GM21515 (cell line): ENCODE data around the gene COX7A2L.
"Not testable (repeated sequence)": the region's sequence is repeated elsewhere in the genome, so short reads cannot be mapped to it uniquely, and the experiment has no call there.

Source experiments
- ATAC-seq: cut with Tn5 transposase; IDR thresholded peaks from one replicate; pipeline ENCODE4 v1.9.1; 2021; ENCODE audit not compliant: unreplicated experiment

COX7A2L gene

GRCh38 chr2:42340045-42340937, 20.7 kb downstream of the COX7A2L start:
- ATAC-seq = no peak

- ATAC-seq = no peak
Measured at GRCh38 chr2:42339191-42339912, 21.7 kb downstream of the COX7A2L start.

- ATAC-seq = no peak
Measured at GRCh38 chr2:42338567-42339190, 22.3 kb downstream of the COX7A2L start.

GRCh38 chr2:42337846-42338566, 23.0 kb downstream of the COX7A2L start:
- no peak for ATAC-seq

DNA sequence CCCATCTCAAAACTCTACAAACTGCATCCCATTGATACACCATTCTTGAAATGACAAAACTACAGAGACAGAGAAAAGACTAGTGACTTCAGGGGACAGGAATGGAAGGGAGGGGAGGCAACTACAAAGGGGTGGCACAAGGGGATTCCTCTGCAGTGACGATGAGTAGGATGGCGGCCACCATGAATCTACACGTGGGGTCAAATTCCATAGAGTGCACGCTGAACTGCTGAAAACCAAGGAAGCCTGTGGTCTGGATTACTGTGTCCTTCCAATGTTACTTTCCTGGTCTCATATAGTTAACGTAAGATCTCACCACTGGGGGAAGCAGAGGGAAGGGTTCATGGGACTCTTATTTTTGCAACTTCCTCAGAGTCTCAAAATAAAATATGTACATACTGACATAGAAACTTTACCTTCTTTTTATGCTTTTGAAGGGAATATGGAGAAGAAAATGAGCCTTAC, 23.6 kb downstream of the COX7A2L start:
- no peak for ATAC-seq

DNA sequence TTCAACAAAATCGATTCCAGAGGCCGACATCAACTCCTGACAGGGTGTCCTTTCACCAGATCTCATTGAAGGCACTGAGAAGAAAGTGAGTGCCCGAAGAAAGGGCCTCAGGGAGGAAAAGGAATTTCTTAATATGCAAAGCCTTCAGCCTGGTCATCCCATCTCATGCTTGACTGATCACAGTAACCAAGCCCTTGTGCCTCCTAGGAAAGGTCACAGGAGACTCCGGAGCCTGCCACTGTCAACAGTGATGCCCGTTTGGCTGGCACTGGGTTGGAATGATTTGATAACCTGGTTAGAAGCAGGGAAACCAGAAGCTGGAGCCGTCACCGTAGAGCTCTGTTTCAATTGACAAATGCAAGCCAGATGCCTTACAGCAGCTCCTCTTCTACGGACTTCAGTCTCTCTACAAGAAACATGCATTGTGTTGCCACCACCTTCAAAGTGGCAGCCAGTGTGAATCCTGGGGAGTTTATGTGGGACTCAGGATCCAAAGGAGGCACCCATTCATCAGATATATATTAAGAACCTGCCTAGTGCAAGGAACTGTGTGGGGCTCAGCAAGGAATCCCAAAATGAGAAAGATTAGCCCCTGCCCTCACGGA, 24.6 kb downstream of the COX7A2L start:
- ATAC-seq = no peak

GRCh38 chr2:42335514-42336104, 25.4 kb downstream of the COX7A2L start:
- ATAC-seq = no peak

DNA sequence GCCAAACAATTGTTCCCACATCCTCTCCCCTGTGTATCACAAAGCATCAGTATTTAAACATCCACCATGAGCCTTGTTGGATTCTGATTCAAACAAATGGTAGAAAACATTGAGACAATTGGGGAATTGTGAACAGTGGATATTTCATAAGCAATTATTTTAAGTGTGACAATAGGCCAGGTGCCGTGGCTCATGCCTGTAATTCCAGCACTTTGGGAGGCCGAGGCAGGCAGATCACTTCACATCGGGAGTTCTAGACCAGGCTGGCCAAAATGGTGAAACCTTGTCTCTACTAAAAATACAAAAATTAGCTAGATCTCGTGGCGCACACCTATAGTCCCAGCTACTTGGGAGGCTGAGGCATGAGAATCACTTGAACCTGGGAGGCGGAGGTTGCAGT, 26.2 kb downstream of the COX7A2L start:
- not testable (repeated sequence) for ATAC-seq

DNA sequence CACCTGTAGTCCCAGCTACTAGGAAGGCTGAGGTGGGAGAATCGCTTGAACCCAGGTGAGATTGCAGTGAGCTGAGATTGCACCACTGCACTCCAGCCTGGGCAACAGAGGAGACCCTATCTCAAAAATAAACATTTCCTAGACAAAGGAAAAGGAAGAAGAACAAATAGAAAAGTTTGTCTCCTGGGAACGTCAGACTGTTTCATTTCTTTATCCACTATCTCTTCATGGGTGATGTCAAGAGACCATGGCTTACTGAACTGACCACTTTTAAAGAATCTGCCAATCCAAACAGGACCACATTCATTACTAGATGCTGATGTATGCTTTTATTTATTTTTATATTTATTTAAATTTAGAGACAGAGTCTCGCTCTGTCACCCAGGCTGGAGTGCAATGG, 26.8 kb downstream of the COX7A2L start:
- ATAC-seq = no peak

GRCh38 chr2:42333579-42333978, 27.4 kb downstream of the COX7A2L start:
- no peak for ATAC-seq

DNA sequence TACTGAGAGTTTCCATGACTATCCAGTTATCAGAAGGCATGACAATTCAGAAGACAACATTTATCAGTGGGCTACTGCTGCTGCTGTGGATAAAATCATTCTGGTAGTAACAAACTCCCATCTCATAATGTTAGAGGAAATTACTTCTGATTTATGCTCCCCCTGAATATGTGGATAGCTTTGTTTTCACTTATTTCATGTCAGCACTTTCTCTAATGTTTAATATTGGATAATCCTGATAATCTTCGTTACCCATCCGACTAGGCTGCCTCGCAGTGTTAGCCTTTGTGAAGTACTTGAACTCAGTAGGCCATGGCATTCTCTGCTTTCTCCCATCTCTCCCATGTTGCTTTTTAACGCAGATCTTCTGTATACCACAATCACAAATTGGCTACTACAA, 28.4 kb downstream of the COX7A2L start:
- no peak for ATAC-seq

DNA sequence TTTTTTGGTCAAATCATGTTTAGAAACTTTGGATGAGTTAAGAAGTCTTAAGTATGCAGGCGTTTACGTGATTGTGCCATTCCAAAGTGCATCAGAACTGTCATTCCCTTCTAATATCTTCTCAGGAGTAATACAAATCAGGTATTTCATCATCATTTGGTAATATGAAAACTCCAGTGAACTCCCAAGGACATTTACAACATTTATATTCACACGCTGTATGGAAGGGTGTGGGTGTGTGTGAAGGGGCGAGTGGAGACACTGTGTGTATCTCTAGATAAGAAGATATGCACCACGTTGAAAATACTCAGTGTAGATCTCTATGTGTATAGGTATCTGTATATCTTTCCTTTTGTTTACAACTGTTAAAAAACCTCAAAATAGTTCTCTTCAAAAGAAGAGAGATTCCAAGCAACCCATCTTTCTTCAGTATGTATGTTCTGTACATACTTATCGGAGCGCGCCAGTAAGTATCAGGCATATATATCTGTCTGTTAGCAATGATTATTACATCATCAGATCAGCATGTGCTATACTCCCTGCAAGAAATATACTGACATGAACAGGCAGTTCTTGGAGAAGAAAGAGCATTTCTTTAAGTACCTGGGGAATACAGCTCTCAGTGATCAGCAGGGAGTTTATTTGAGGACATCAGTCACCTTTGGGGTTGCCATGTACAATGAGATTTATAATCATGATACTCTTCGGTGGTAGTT, 29.3 kb downstream of the COX7A2L start:
- ATAC-seq = no peak

DNA sequence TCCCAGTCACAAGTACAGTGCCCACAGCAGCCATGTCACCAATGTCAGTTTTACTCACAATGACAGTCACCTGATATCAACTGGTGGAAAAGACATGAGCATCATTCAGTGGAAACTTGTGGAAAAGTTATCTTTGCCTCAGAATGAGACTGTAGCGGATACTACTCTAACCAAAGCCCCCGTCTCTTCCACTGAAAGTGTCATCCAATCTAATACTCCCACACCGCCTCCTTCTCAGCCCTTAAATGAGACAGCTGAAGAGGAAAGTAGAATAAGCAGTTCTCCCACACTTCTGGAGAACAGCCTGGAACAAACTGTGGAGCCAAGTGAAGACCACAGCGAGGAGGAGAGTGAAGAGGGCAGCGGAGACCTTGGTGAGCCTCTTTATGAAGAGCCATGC, 31.3 kb downstream of the COX7A2L start:
- no peak for ATAC-seq

GRCh38 chr2:42328923-42329322, 32.1 kb downstream of the COX7A2L start:
- ATAC-seq = no peak

DNA sequence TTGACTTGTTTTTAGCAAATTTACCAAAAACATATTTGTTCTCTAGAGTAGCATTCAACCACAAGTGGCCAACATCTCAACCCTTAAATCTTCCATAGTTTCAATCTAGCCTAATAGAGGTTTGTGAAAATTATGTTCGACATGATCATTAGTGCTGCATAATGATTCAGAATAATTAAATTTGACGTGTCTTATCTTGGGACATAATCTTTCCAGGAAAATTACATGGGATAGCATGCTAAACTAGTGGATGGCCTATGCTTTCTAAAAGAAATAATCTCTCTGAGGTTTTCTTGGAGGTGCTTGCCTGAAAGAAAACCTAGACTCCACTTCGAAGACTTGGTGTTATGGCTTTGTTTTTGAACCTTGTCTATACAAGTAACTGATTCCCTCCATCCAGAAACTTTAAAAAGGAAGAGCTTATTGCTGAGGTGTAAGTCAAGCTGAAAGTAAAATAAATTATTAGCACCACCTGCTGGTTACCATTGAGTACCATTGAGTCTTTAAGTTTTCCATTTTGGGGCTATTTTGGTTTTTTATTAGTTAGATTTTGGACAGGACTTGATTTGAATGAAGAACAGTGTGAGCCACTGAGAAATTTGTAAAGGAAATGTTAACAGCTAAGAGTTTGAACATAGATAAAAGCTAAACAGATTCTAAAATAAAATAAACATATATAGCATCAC, 32.7 kb downstream of the COX7A2L start:
- no peak for ATAC-seq

GRCh38 chr2:42327125-42327524, 33.9 kb downstream of the COX7A2L start:
- no peak for ATAC-seq

- ATAC-seq = no peak
Measured at GRCh38 chr2:42325609-42326008, 35.4 kb downstream of the COX7A2L start.

- no peak for ATAC-seq
Measured at GRCh38 chr2:42324949-42325348, 36.1 kb downstream of the COX7A2L start.

DNA sequence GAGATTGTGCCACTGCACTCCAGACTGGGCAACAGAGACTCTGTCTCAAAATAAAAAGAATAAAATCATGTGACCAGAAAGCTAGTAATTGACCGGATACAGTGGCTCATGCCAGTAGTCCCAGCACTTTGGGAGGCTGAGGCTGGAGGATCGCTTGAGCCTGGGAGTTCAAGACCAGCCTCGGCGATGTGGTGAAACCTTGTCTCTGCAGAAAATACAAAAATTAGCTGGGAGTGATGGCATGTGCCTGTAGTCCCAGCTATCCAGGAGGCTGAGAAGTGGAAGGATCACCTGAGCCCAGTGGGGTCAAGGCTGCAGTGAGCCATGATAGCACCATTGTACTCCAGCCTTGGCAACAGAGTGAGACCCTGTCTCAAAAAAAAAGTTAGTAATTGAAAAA, 36.8 kb downstream of the COX7A2L start:
- no peak for ATAC-seq
